Adipose tissue (tissue), 3 donors: ENCODE measurements around the gene PBX1. TPM values are rescaled to one million over a fixed set of nuclear protein-coding genes. Genes with fewer than 3 reads are reported as not detected.

Experiments used
- H3K27ac ChIP-seq: one replicate; pipeline ENCODE4 v1.5.1; 2013; ENCODE audit warnings: low read depth, low read length
- WGBS, 3 donors: extraction: QIAGEN DNeasy Blood & Tissue Kit; methylation state at CpG; one replicate each; pipeline ENCODE4 v1.1.7; 2013; 5-methylcytosine and 5-hydroxymethylcytosine counted together
- polyA plus RNA-seq, 3 donors: library from polyadenylated mRNA; stranded (reverse); fragments of 200-250 nt; gene quantifications; one replicate each; pipeline ENCODE4 v1.2.3, GENCODE V29; 2013
- donor health status: healthy with polysubstance abuse.
- donor health status: Bipolar disorder and iron deficiency.
- donor health status: healthy.

PBX1 gene
- polyA plus RNA-seq, 3 donors: 23.8 to 45.7 (median 24.1) TPM

DNA sequence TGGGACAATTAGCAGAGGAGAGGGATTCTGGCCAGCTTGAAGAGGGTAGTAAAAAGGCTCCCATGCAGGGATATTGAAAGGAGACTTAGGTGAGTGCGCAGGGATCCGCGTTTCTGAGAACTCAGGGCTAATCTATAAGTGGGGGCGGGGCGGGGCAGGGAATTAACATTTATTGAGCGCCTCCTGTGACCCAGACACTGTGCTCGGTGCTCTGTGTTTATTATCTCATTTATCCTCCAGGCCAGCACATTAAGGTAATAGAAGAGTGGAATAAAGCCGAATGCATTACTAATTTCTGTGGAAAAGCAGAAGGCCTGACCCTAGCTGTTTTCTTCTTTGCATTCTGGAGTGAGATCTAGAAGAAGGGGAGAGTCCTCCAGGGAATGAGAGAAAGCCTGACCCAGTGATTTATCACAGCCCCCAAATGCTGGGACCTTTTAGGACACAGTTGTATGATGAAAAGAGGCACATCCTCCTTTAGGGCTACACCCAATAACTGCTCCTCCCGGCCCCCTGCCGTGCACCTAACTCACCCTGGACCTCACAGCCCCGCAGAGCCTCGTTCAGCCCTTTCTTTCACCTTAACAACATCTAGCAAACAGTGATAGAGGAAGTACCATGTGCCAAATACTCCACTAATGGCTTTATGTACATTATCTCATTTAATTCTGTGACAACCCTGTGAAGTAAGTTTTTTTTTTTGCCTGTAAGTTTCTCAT, 317.6 kb downstream of the PBX1 start:
- no peak overlapping the region for H3K27ac ChIP-seq
- WGBS, 3 donors: 83 to 84% (median 83%) methylated on average over 12 of the region's 12 CpGs

GRCh38 chr1:164880199-164880598, 321.2 kb downstream of the PBX1 start:
- H3K27ac ChIP-seq: no peak overlapping the region
- WGBS, 3 donors: 65 to 83% (median 83%) methylated on average over 3 of the region's 3 CpGs

- 87 to 100% (median 96%) methylated on average over 2 of the region's 2 CpGs for WGBS, 3 donors
- no peak overlapping the region for H3K27ac ChIP-seq
Measured at GRCh38 chr1:164880644-164881043, 321.7 kb downstream of the PBX1 start.

GRCh38 chr1:164885311-164885710, 326.3 kb downstream of the PBX1 start:
- 82 to 97% (median 89%) methylated on average over 4 of the region's 4 CpGs for WGBS, 3 donors
- H3K27ac ChIP-seq: no peak overlapping the region

- no peak overlapping the region for H3K27ac ChIP-seq
- 88 to 97% (median 96%) methylated on average over 1 of the region's 1 CpG for WGBS, 3 donors
Measured at GRCh38 chr1:164886101-164886500, 327.1 kb downstream of the PBX1 start.

- H3K27ac ChIP-seq: no peak overlapping the region
Measured at GRCh38 chr1:164891615-164892014, 332.6 kb downstream of the PBX1 start.

DNA sequence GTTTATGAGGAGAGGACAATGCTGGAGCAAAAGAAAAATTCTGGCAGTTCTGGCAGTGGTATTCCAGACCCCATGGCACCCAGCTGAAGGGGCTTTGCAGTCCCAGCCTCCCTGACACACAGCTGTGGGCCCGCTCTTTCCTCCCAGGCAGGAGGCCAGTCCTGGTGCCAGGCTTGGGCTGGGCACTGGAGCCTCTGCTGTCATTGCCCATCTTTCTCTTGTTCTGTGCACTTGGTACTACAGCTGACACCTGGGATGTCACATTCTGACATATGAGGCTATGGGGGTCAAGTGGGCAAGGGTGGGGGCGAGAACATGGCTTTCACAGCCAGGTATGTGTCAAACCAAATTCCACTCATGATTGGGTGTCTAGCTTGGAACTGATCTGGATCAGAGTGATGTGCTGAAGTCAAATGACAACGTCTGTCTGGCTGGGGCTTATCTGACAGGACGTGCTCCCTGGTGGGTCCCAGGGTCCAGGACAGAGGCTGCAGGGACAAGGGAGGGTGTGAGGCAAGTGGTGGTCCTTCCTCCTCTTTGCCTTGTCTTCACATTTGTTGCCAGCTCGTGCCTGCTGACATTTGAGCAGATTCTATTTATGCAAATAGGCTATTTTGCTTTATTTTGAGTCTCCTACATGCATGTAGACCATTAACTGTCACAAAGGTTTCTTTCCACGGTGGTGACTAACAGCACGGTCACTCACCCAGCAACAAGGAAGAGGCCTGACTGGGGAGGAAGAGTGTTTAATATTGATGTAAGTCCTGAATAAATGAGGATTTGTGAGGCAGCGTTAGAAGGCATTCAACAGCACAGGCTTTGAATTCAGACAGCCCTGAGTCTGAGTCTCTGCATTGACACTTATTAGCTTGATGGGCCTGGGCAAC, 336.3 kb downstream of the PBX1 start:
- H3K27ac ChIP-seq: no peak overlapping the region
- 61 to 79% (median 74%) methylated on average over 8 of the region's 8 CpGs for WGBS, 3 donors

- H3K27ac ChIP-seq: no peak overlapping the region
- WGBS, 3 donors: 76 to 83% (median 83%) methylated on average over 5 of the region's 5 CpGs
Measured at GRCh38 chr1:164901031-164901430, 342.0 kb downstream of the PBX1 start.
